HG02763 (cell line): ENCODE measurements around the gene POLR2I.
"Not testable (repeated sequence)": the region's sequence is repeated elsewhere in the genome, so short reads cannot be mapped to it uniquely, and the experiment has no call there.

ENCODE experiments used
- ATAC-seq: cut with Tn5 transposase; IDR thresholded peaks from one replicate; pipeline ENCODE4 v1.9.1; 2021; ENCODE audit warnings: mild to moderate bottlenecking, moderate library complexity; ENCODE audit not compliant: unreplicated experiment

Gene POLR2I

GRCh38 chr19:36101550-36102327, 12.9 kb downstream of the POLR2I start:
- ATAC-seq: no peak

DNA sequence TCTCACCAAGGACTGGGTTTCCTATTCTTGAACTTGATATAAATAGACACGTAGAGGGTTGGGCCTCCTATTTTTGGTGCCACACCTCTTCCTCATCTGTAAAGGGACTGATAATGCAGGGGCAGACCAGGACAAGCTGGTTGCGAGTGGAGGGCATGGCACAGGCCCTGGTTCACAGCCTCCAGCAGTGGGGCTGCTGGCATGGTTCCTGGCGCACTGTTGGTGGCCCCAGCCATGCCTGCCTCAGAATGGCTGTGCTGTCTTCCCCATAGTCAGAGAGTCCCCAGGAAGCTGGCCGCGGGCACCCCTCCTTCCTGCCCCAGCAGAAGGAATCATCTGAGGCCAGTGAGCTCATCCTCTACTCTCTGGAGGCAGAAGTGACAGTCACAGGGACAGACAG, 14.2 kb downstream of the POLR2I start:
- ATAC-seq: no peak

GRCh38 chr19:36099166-36099785, 15.4 kb downstream of the POLR2I start:
- no peak for ATAC-seq

GRCh38 chr19:36097036-36097435, 17.6 kb downstream of the POLR2I start:
- ATAC-seq: no peak

GRCh38 chr19:36093687-36094086, 21.0 kb downstream of the POLR2I start:
- ATAC-seq: no peak

DNA sequence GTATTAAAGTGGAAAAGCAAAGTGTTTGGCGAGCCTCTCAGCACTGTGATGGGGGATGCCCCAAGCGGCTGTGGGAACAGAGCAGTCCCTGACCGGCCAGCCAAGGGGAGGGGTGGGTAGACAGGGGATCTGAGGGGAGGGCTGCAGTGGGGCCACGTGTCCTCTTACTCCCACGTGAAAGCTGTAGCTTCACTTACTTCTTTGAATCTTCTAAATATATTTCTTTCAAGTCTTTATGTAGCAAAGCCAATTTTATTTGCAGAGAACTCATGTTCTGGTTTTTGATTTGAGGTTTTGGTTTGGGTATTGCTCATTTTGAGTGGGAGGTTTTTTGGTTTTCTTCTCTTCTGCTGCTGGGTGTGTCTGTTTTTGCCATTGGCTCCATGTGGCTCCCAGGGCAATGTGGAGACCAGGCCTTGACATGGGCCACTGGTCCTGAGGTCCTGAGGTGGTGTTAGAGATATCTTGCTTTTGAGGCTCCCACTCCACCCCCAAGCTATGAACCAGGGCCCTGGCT, 21.5 kb downstream of the POLR2I start:
- no peak for ATAC-seq

GRCh38 chr19:36092566-36092965, 22.1 kb downstream of the POLR2I start:
- ATAC-seq: no peak

GRCh38 chr19:36090910-36091695, 23.6 kb downstream of the POLR2I start:
- no peak for ATAC-seq

GRCh38 chr19:36089847-36090246, 24.8 kb downstream of the POLR2I start:
- ATAC-seq: no peak

GRCh38 chr19:36086326-36086725, 28.3 kb downstream of the POLR2I start:
- no peak for ATAC-seq

GRCh38 chr19:36084231-36085009, 30.3 kb downstream of the POLR2I start:
- ATAC-seq: no peak

GRCh38 chr19:36082916-36083315, 31.8 kb downstream of the POLR2I start:
- ATAC-seq: no peak

- ATAC-seq: no peak
These were observed 32.8 kb downstream of the POLR2I start for GRCh38 chr19:36081894-36082293.

DNA sequence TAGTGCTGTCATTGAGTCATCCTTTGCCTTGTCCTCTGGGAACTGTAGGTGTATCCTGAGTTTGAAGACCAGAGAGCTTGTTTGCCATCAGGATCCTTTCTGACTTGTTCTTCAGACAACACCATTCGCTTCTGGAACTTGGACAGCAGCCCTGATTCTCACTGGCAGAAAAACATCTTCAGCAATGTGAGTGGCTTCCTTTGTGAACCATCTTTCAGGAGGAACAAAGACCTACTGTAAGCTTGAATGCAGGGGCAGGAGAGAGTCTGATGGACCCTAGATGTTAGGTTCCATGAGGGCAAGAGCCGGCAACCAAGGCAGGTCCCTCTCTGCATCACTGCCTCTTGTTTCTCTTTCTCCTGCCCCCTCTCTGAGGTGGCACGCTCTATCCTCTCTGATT, 33.3 kb downstream of the POLR2I start:
- no peak for ATAC-seq

GRCh38 chr19:36079389-36079945, 35.2 kb downstream of the POLR2I start:
- ATAC-seq: no peak

DNA sequence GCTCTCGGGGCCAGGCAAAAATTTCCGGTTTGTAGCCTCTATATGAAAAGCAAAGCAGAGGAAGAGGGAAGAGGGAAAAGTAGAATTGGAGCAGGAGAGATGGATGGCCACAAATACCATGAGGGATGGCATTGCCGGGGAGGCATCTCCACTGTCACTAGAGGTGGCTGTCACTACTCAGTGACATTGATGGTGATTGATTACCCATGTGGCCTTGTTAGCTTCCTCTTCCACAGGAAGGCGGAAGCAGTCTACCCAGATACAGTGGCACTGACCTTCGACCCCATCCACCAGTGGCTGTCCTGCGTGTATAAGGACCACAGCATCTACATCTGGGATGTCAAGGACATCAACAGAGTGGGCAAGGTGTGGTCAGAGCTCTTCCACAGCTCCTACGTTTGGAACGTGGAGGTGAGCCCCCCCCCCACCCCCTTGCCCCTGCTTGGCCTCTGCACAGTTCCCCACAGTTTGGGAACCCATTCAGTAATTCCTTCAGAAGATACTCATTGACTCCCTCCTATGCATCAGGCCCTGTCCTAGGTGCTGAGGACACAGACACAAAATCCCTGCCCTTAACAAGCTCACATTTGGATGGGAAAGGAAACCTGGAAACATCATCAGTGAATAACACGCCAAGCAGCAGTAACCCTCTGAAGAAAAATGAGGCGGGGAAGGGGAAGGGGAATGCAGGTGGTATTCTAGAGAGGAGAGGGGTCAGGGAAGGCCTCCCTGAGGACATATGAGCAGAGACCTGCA, 41.4 kb downstream of the POLR2I start:
- no peak for ATAC-seq

DNA sequence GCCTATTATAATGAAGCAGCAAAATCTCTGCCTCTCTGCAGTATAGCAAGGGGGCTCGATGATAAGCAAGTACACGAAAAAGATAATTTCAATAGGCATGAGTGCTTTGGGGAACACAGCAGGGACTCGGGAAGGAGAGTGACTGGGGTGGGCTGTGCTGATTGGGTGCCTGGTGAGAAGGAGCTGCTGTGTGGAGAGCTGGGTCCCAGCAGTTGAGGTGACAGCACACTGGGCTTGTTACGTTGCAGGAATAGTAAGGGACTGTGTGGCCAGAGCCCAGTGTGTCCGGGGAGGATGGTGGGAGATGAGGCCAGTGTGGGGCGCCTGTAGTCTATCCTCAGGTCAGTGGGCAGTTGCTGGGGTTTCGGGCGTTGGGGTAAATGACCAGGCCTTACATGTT, 42.6 kb downstream of the POLR2I start:
- ATAC-seq: no peak

GRCh38 chr19:36068810-36069499, 45.7 kb downstream of the POLR2I start:
- ATAC-seq: not testable (repeated sequence)

DNA sequence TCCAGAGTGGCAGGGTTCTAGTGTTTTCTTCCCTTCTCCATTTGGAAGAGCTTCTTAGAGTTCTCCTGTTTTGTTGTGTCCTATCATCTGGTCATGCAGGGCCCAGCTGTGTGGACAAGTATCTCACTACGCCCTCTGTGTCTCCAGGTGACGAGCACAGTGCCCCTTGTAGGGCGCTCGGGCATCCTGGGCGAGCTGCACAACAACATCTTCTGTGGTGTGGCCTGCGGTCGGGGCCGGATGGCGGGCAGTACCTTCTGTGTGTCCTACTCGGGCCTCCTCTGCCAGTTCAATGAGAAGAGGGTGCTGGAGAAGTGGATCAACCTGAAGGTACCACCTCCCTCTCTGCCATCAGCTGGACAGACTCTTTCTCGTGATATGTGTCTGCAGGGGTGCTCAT, 47.0 kb downstream of the POLR2I start:
- ATAC-seq: no peak
